Glutamatergic neuron (in vitro differentiated cells): ENCODE measurements around the gene ARPP21. TPM values are rescaled to one million over a fixed set of nuclear protein-coding genes. Genes with fewer than 3 reads are reported as not detected.

Source experiments
- DNase-seq: peaks from one replicate; pipeline ENCODE4 v3.0.0; 2022
- H3K27ac Mint-ChIP-seq: one replicate; pipeline ENCODE4 v1.8.0; 2020; ENCODE audit warnings: mild to moderate bottlenecking, mixed read lengths, inconsistent platforms; ENCODE audit not compliant: unreplicated experiment
- H3K27me3 Mint-ChIP-seq: one replicate; pipeline ENCODE4 v1.8.0; 2020; ENCODE audit warnings: mild to moderate bottlenecking, moderate library complexity, mixed read lengths, inconsistent platforms; ENCODE audit not compliant: unreplicated experiment
- H3K36me3 Mint-ChIP-seq: one replicate; pipeline ENCODE4 v1.8.0; 2020; ENCODE audit warnings: mild to moderate bottlenecking, mixed read lengths, inconsistent platforms; ENCODE audit not compliant: unreplicated experiment
- H3K4me1 Mint-ChIP-seq: one replicate; pipeline ENCODE4 v1.8.0; 2020; ENCODE audit warnings: mild to moderate bottlenecking, low read depth, mixed read lengths, inconsistent platforms; ENCODE audit not compliant: unreplicated experiment
- H3K4me3 Mint-ChIP-seq: one replicate; pipeline ENCODE4 v1.8.0; 2020; ENCODE audit warnings: mild to moderate bottlenecking, mixed read lengths, inconsistent platforms; ENCODE audit not compliant: unreplicated experiment
- H3K9me3 Mint-ChIP-seq: one replicate; pipeline ENCODE4 v1.8.0; 2020; ENCODE audit warnings: mild to moderate bottlenecking, moderate library complexity, mixed read lengths, inconsistent platforms; ENCODE audit not compliant: unreplicated experiment
- total RNA-seq: library from RNA; stranded (reverse); fragmentation: NEBNext Ultra II Directional; extraction: Animal tissue kit (Norgen Biotek cat#: 25700); gene quantifications from one replicate; pipeline ENCODE4 v1.2.1, GENCODE V29; 2021; ENCODE audit not compliant: unreplicated experiment
- TF ChIP-seq, protein P1 (sequence below): fragments of 200-600 bp; sonication (generic); IDR thresholded peaks from one replicate; pipeline ENCODE4 v1.5.0; 2021; ENCODE audit not compliant: partially characterized antibody, unreplicated experiment

ARPP21 gene
- total RNA-seq, 1 donor from 2014 or later, result 10.3 TPM

DNA sequence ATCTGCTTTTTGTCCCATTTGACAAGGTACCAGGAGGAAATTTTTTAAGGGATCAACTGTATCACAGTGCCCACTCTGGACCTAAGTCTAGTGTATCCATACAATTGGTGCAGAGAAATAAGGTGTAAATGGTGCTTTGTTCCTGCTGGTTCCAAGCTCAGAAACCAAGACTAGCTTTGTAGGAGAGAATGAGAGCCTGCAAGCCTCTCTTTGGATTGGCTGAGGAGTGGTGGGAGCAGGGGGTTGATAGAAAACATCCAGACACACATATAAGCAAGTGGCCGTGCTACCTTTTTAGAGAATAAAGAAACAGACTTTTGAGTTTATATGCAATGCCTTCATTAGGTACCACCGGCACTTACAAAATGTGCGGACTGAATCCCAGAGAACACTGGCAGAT lies 45.8 kb downstream of the ARPP21 start:
- H3K4me3 Mint-ChIP-seq, result no peak overlapping the region
- TF ChIP-seq, protein P1, sequence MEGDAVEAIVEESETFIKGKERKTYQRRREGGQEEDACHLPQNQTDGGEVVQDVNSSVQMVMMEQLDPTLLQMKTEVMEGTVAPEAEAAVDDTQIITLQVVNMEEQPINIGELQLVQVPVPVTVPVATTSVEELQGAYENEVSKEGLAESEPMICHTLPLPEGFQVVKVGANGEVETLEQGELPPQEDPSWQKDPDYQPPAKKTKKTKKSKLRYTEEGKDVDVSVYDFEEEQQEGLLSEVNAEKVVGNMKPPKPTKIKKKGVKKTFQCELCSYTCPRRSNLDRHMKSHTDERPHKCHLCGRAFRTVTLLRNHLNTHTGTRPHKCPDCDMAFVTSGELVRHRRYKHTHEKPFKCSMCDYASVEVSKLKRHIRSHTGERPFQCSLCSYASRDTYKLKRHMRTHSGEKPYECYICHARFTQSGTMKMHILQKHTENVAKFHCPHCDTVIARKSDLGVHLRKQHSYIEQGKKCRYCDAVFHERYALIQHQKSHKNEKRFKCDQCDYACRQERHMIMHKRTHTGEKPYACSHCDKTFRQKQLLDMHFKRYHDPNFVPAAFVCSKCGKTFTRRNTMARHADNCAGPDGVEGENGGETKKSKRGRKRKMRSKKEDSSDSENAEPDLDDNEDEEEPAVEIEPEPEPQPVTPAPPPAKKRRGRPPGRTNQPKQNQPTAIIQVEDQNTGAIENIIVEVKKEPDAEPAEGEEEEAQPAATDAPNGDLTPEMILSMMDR, result no peak
- H3K4me1 Mint-ChIP-seq, result peaks cover 16% of the 10 kb centered on the region
- no peak for DNase-seq
- no peaks in the 10 kb centered on the region for H3K27me3 Mint-ChIP-seq
- H3K27ac Mint-ChIP-seq, result no peak overlapping the region
- H3K9me3 Mint-ChIP-seq, result no peaks in the 10 kb centered on the region
- no peaks in the 10 kb centered on the region for H3K36me3 Mint-ChIP-seq

DNA sequence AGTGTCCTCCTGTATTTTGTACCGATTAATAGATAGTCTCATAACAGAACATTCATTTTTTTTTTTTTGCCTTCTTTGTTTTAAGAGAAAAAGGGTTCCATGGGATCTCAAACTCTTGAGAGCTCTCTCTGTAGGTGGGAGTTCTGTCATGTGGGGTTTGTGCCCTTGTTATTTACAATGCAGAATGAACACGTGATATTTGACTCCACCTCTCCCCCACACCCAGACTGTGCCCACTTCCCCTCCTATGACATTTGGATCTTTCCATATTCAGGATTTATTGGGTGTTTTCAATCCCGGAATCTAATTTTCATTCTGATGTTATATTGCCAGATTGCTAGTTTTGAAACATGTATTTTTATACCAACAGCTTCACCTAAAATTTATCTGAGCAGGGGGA lies 49.5 kb downstream of the ARPP21 start:
- H3K36me3 Mint-ChIP-seq, result no peaks in the 10 kb centered on the region
- no peaks in the 10 kb centered on the region for H3K4me1 Mint-ChIP-seq
- DNase-seq, result no peak
- no peak overlapping the region for H3K4me3 Mint-ChIP-seq
- H3K9me3 Mint-ChIP-seq, result no peaks in the 10 kb centered on the region
- TF ChIP-seq, protein P1, result no peak
- H3K27ac Mint-ChIP-seq, result no peak overlapping the region
- no peaks in the 10 kb centered on the region for H3K27me3 Mint-ChIP-seq

DNA sequence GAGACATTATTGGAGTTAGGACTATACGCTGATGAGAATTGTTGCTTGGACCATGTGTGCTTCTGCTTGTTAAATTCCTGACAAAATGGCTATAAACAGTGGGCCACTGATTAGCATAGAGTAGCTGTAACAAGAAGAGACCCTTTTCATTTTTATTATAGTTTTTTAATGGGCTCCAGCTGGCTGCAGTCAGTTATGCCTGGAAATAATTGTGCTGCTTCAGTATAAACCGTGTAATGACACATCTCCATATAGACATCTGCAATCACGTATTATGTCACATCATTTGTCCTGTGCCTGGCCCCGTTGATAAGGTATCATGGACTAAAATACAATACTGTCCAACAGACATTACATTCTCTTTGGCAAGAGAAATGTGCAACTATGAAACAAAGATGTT lies 50.9 kb downstream of the ARPP21 start:
- TF ChIP-seq, protein P1, result no peak
- Mint-ChIP-seq H3K4me3 (no peak overlapping the region), H3K4me1 (no peaks in the 10 kb centered on the region), H3K27ac (no peak overlapping the region), H3K36me3 (no peaks in the 10 kb centered on the region), H3K27me3 (no peaks in the 10 kb centered on the region), H3K9me3 (no peaks in the 10 kb centered on the region)
- no peak for DNase-seq

DNA sequence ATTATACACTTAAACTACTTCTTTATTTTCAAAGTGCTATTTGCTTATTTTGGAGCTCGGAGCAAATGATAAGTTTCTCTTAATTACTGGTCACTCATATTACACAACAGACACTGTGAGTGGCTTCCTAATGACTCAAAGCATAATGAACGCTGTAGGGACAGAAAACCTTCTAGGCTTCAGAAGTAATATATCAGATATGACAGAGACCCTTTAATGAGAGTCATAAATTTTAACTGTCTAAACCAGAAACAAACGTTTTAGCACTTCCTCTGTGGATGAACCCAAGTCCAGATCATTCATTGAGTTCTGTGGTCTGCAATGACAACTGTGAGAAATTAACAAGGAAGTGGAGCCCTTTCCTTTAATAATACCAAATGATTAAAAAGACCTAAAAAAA lies 66.6 kb downstream of the ARPP21 start:
- H3K36me3 Mint-ChIP-seq, result no peaks in the 10 kb centered on the region
- H3K27me3 Mint-ChIP-seq, result peaks cover 2% of the 10 kb centered on the region
- H3K9me3 Mint-ChIP-seq, result peaks cover 3% of the 10 kb centered on the region
- DNase-seq, result no peak
- H3K4me1 Mint-ChIP-seq, result peaks cover 5% of the 10 kb centered on the region
- no peak overlapping the region for H3K4me3 Mint-ChIP-seq
- H3K27ac Mint-ChIP-seq, result no peak overlapping the region
- TF ChIP-seq, protein P1, result no peak

DNA sequence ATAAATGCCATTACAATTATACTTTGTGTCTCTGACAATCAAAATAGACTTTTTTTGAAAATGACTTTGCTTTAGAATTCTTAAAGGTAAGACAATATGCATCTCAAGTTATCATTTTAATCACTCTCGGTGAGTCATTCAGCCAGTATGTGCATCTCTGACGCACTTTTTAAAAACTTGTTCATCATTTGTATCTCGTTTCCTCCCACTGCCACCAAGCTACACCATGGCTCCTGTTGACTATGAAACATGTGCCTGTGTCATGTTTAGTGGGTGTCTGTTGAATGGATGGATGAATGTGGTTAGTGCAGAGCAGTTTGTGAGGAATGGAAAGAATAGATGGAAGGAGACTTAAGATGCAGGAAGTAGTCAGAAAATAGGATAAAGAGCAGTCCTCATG lies 68.6 kb downstream of the ARPP21 start:
- no peaks in the 10 kb centered on the region for H3K36me3 Mint-ChIP-seq
- H3K4me1 Mint-ChIP-seq, result peaks cover 7% of the 10 kb centered on the region
- H3K4me3 Mint-ChIP-seq, result no peak overlapping the region
- no peak for DNase-seq
- H3K27me3 Mint-ChIP-seq, result peaks cover 2% of the 10 kb centered on the region
- H3K9me3 Mint-ChIP-seq, result peaks cover 3% of the 10 kb centered on the region
- TF ChIP-seq, protein P1, result no peak
- no peak overlapping the region for H3K27ac Mint-ChIP-seq
